Femur (tissue), 1 donor: ENCODE results near the gene RTEL1.
A peak's percentile ranks its signal among the peaks of the same experiment; 100 is the strongest.
"Not testable (repeated sequence)": the region's sequence is repeated elsewhere in the genome, so short reads cannot be mapped to it uniquely, and the experiment has no call there.

Source experiments
- DNase-seq: peaks from one replicate; pipeline ENCODE4 v3.0.0-alpha.2; 2017

Gene RTEL1

GRCh38 chr20:63701051-63701328, 42.9 kb downstream of the RTEL1 start:
- no peak for DNase-seq

- DNase-seq, result peak; percentile 21
Measured at GRCh38 chr20:63701329-63702035, 43.4 kb downstream of the RTEL1 start.

- no peak for DNase-seq
Measured at GRCh38 chr20:63702036-63702665, 44.0 kb downstream of the RTEL1 start.

GRCh38 chr20:63702751-63703470, 44.8 kb downstream of the RTEL1 start:
- DNase-seq, result no peak

- DNase-seq, result no peak
Measured at GRCh38 chr20:63703471-63703975, 45.4 kb downstream of the RTEL1 start.

GRCh38 chr20:63703976-63704748, 46.0 kb downstream of the RTEL1 start:
- no peak for DNase-seq

- no peak for DNase-seq
Measured at GRCh38 chr20:63704749-63705117, 46.6 kb downstream of the RTEL1 start.

- no peak for DNase-seq
Measured at GRCh38 chr20:63705232-63706026, 47.3 kb downstream of the RTEL1 start.

GRCh38 chr20:63706027-63706695, 48.0 kb downstream of the RTEL1 start:
- DNase-seq, result no peak

GRCh38 chr20:63706852-63707557, 48.9 kb downstream of the RTEL1 start:
- no peak for DNase-seq

- DNase-seq, result peak; percentile 91
Measured at GRCh38 chr20:63707558-63708300, 49.6 kb downstream of the RTEL1 start, which contains the start of the genes ARFRP1 and ZGPAT. Gene ARFRP1 (minus strand): TSS chr20:63707976. CDS start chr20:63707091, 885 bp downstream. Gene ZGPAT (plus strand): TSS chr20:63708039. CDS start chr20:63708581, 542 bp downstream.

- peak; percentile 30 for DNase-seq
Measured at GRCh38 chr20:63708301-63709148, 50.4 kb downstream of the RTEL1 start.

GRCh38 chr20:63709149-63709527, 51.0 kb downstream of the RTEL1 start:
- DNase-seq, result no peak

- no peak for DNase-seq
Measured at GRCh38 chr20:63711085-63711645, 53.1 kb downstream of the RTEL1 start.

- no peak for DNase-seq
Measured at GRCh38 chr20:63712191-63712590, 54.1 kb downstream of the RTEL1 start.

- DNase-seq, result no peak
Measured at GRCh38 chr20:63714858-63715257, 56.7 kb downstream of the RTEL1 start.

- DNase-seq, result no peak
Measured at GRCh38 chr20:63718996-63719395, 60.9 kb downstream of the RTEL1 start.

GRCh38 chr20:63722967-63723622, 65.0 kb downstream of the RTEL1 start:
- not testable (repeated sequence) for DNase-seq
